ENCODE measurements around the gene MPZL2.
A peak's percentile ranks its signal among the peaks of the same experiment; 100 is the strongest.

The MPZL2 gene

DNA sequence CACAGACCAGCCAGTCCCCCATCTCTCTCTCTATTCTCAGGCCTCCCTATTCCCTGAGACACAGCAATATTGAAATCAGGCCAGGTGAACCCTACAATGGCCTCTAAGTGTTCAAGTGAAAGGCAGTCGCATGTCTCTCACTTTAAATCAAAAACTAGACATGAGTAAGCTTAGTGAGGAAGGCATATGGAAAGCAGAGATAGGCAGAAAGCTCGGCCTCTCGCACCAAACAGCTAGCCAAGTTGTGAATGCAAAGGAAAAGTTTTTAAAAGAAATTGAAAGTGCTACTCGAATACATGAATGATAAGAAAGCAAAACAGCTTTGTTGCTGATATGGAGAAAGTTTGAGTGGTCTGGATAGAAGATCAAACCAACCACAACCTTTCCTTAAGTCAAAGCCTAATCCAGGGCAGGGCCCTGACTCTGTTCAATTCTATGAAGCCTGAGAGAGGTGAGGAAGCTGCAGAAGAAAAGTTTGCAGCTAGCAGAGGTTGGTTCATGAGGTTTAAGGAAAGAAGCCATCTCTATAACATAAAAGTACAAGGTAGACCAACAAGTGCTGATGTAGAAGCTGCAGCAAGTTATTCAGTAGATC is 19.8 kb upstream of the MPZL2 start:
- DNase-seq (ENCODE audit: low spot score), result no peak

DNA sequence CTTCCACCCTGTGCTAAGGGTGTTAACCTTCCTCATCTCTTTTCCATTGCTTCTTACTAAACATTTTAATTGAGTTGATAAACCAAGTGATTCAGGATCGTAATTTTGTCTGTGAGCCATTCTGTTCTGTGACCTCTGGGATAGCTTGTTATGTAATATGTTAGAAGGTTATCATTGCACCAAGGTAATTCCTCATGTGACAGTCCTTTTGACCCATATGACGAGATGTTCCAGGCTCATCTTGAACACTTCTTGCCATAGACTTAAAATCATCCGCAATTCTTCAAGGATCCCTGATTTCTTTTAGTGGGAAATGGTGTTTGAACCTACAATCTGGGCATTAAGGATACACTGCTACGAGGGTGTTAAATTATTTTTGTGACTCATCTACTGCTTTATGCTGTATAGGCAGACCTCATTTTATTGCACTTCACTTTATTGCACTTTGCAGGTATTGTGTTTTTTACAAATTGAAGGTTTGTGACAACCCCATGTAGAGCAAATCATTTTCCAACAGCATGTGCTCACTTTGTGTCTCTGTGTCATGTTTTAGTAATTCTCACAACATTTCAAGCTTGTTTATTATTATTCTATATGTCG is 19.0 kb upstream of the MPZL2 start:
- no peak for DNase-seq (ENCODE audit: low spot score)

DNA sequence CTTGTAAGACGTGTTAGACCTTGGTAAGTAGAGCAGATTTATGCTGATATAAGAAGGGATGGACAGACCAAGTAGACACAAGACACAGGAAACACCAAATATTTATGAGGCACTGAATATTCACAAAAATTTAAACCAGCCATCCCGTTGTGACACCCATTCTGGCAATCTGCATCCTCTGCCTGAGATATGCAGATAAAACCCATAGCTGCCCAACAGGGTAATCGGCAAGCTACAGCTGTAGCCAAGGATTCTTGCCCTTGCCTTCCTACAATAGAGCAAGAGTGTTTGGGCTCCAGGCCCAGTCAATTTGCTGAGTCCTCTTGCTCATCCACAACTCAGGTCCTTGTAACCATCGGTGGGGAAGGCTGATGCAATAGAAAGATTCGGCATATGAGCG is 18.5 kb upstream of the MPZL2 start:
- no peak for DNase-seq (ENCODE audit: low spot score)

DNA sequence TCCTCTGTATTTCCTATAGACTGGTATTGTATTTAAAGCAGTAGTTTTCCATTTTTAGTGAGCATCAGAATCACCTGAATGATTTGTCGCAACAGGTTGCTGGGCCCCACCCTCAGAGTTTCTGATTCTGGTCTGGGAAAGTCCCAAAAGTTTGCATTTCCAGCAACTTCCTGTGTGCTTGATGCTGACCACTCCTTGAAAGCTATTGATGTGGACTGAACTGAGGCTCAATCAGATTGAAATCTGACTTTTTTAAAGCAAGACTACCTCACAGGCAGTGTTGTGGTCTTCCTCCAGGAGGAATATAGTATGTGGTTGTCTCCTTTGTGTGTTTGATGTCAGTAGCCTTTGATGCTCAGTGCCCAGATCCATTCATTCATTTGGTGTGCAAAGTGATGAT is 17.2 kb upstream of the MPZL2 start:
- DNase-seq (ENCODE audit: low spot score), result peak; percentile 33

DNA sequence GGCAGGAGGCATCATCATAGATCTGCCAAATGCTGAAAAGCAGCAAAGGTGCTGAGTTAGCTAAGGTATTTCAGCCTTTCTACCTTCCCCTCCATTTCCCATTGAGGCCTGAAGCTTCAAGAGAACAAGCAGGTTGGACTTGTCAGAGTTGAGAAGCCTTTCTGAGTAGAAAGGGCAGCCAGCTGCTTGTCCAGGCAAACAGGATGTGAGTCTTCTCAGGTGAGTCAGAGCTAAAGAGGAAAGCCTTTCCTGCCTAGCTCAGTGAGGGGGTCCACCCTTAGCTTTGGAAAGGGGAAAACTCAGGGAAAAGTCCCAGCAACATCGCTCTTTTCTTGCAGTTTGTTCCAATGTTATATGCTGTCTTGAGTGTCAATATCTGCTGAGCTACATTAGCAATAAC is 13.2 kb upstream of the MPZL2 start:
- DNase-seq (ENCODE audit: low spot score), result peak; percentile 84

DNA sequence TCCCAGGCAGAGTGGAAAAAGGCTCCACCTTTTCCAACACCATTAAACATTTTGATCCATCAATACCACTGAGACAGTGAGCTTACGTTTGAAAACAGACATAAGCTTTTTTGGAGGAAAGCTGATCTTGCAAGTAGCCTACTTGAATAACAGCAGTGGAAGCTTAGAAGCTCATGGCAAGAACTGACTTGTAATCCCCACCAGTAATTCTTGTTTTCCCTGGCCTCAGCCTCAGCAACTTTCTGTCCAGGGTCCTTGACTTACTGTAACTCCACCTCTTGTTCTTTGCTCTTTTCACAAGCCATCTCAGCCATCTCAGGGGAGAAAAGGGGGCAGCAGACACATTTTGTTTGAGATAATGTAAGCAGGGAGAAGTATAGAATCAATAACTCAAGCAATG is 12.3 kb upstream of the MPZL2 start:
- no peak for DNase-seq (ENCODE audit: low spot score)

DNA sequence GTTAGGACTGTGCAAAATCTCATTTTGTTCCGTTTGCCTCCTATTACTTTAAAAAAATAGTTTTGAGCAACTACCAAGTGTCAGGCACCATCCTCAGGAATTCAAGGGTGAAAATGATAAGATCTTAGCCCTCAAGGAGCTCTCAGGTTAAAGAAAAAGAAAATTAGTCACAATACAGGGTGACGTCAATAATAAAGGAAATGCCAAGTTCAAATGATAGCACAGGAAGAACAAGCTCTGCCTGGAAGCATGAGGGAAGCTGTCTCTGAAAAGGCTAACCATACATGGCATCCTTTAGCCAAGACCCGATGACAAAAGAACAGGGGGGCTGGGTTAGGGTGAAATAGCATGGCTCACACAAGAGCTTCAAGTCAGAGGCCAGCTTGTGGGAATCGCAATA is 11.1 kb upstream of the MPZL2 start:
- DNase-seq (ENCODE audit: low spot score), result peak; percentile 56

DNA sequence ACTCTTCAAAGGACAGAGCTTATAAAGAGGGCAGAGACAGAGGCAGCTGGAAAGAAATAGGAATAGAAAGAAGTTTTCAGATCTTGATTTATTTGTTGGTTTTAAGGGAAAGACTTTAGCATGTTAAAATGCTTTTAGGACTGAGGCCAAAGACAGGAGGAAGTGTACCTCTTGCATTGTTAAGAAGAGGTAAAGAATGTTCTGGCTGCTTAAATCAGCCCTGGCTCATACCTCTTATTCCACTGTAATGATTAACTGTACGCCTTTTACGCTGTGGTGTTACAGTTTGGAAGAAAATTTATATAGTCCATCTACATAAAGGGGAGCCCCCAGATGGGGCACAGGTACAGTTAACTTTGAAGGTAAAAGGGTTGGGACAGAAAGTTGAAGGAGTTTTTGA is 10.1 kb upstream of the MPZL2 start:
- peak; percentile 57 for DNase-seq (ENCODE audit: low spot score)

DNA sequence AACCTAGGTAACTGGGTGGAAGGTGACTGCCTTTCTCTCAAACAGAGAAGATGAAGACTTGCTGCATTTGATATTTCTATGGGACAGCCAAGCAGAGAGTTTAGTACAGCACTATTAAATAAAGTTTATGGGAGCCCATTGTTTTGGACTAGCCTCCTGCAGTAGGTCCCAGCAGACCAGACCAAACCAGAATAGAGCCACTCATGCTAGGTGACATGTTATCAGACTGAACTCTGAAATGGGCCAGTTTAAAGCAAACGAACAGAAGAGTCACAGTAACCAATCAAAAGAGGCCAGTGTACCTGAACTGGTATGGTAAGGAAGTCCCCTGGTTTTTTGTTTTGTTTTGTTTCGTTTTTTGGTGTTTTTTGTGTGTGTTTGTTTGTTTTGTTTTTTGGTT is 7.9 kb upstream of the MPZL2 start:
- DNase-seq (ENCODE audit: low spot score), result no peak

DNA sequence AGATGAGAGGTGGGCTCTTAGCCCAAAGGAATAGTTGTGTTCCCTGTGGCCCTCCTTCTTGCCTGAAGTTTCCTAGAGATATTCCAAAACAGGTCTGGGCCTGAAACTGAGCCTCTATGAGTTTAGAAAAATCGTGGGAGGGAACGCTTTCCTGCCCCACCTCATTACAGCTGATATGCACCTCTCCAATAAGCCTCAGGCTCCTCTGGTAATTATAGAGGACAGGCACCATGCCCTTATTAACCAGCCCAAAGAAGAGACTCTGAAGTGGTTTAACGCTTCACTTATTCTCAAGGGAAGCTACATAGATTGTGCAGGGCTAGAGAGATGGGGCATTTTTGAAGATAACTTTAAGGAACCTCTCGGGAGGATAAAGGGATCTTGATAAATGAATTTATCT is 3.4 kb upstream of the MPZL2 start:
- DNase-seq (ENCODE audit: low spot score), result no peak

DNA sequence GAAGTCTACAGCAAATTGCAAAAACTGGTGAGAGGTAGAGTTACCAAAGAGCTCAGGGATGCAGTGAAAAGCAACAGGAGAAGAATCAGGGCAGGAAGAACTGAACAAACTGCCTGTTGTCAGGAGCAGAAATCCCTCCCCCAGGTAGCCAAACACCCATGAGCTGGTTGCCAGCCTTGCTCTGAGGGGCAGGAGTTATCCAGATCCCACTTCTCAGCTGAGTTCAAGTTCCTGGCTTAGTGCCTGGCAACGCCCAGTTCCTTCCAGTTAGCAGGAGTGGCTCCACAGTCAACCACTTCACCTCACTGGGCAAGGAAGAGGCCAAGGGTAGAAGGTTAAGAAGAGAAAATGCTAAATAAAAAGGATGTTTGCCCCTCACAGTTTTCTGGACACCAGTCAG is 1.9 kb upstream of the MPZL2 start:
- DNase-seq (ENCODE audit: low spot score), result peak; percentile 27

DNA sequence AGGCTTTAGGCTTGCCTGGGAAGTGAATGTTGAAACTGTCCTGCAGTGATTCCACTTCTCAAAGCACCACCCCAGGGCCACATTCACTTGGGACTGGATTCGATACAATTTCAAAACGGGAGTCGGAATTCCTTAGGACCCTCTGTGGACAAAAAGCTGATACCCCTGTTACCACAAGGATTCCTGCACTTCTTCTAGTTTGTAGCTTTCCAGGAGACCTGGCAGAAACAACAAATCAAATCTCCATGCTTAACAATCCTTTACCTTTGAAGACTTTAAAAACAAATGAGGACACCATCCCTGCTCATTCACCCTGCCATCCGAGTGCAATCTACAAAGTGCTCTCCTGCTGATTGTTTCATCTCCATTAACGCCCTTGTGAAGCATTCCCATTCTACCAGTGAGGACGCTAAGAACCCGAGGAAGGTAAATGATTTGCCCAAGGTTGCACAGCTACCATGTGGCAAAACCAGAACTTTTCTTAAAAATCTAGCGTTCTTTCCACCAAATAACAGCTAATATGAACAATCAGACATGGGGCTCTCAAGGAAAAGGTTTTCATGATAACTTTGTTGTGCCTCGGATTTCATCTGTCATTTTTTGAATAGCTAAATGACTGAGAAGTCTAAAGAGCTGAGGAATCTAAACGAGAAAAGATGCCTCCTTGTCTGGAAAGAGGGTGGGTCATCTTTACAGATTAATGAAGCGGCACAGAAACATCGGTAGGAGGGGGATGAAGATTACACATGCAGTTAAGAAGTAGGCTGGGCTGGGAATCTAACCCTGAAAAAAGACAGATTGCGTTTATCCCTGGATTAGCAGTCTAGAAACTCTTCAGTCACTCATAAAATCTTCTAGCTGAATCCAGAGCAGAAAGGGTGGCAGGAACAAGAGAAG is 720 bp upstream of the MPZL2 start:
- DNase-seq (ENCODE audit: low spot score), result peak; percentile 54

DNA sequence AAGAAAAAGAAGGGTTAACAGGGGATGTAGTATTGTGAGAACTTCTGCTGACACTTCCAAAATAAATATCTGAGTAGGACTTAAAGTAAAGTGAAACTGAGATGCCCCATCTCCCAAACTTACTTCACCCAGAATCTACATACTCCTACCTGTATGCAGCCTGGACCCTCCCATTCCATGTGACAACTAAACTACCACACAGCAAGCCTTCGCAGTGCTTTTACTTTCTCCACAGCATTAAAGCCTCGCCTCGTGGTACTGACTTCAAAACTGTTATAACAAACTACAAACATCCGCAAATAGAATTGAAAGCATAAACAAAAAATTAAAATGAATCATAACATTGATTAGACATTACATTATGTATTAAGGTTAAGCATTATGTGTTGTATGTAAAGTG is 985 bp downstream of the MPZL2 start:
- DNase-seq (ENCODE audit: low spot score), result no peak

DNA sequence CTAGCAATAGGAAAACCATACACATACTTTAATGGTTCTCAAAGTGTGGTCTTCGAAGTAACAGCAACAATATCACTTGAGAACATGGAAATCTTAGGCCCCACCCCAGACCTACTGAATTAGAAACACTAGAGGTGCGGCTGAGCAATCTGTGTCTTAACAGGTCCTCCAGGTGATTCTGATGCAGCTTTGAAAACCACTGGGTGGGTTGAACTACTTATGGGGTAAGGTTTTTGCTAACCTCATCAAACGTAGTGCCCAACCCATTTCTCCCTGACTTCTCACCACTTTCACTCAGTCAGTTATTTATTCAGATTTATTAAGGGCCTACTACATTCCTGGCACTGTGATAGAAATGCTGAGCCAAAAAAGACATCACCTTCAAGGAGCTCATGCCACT is 3.7 kb downstream of the MPZL2 start:
- DNase-seq (ENCODE audit: low spot score), result no peak

DNA sequence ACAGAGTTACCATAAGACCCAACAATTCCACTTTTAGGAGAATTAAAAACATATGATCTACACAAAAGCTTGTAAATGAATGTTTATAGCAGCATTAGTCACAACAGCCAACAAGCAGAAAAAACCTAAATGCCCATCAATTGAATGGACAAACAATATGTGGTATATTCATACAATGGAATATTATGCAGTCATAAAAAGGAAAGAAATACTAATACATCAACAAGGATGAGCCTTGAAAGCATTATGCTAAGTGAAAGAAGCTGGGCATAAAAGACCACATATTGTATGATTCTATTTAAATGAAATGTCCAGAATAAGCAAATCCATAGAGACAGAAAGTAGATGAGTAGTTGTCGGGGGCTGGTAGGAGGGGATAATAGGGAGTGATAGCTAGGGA is 5.0 kb downstream of the MPZL2 start:
- DNase-seq (ENCODE audit: low spot score), result no peak

DNA sequence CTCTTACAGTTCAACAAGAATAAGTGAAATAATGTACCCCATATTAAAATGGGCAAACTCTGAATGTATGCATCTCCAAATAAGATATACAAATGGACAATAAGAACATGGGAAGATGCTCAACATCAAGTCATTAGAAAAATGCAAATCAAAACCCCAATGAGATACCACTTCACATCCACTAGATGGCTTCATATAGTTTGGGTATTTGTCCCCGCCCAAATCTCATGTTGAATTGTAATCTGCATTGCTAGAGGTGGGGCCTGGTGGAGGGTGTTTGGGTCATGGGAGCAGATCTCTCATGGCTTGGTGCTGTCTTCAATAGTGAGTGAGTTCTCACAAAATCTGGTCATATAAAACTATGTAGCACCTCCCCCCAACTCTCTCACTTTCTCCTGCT is 5.7 kb downstream of the MPZL2 start:
- no peak for DNase-seq (ENCODE audit: low spot score)

DNA sequence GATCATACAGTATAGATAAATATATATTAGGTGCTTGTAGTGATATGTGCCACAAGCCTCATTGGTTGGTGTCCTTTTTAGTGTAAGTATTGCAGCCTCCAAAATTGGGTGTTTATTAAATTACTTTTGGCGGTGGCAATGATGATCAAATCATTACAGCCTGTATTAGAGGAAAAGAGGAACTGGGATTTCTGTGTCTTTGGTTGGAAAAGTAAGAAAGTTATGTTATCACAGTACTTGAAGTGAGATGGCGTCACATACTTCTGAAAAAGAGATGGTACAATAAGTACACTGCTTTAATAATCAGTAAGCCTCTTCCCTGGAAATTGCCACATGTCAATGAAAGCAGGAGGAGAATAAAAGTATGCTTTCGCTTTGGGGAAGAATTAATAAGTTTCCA is 11.4 kb downstream of the MPZL2 start:
- no peak for DNase-seq (ENCODE audit: low spot score)

DNA sequence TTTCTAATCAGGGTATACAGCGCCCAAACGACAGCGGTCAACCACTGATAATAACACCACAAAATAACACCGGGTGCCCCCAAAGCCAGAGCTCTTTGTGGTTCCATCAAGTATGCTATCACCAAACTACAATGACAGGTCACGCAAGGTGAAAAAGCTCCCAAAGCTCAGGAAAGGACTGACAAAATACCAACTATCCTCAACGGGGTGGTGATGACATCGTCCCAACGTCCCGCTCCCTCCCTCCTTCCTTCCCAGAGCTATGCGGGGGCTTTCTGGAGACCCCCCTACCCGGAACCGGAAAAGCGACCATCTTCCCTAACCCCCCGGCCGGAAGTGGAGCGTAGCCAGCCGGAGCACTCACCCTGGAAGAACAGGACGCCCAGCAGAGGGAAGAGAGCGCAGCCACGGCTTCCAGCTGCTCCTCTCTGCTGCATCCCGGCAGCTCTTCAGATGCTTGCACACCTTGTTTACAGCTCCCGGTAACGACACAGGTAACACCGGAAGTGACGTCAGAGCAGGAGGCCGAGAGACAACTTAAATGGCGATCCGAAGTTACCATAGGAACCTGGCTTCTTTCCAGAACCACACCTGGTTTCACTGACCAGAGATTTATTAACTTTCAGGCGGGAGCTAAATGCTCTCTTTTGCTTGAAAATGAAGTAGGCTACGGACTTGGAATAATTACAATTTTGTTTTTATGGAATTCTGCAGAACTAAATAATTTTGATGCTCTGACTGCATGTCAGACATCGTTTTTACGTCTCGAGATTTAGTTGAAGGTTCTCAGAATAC is 12.0 kb downstream of the MPZL2 start, which contains the start of gene MPZL3:
Gene MPZL3, minus strand, starts transcription at position 508 of the 795 bp plus-strand sequence. Its CDS starts 71 bp downstream, at position 437.
- DNase-seq (ENCODE audit: low spot score), result peak; percentile 96

DNA sequence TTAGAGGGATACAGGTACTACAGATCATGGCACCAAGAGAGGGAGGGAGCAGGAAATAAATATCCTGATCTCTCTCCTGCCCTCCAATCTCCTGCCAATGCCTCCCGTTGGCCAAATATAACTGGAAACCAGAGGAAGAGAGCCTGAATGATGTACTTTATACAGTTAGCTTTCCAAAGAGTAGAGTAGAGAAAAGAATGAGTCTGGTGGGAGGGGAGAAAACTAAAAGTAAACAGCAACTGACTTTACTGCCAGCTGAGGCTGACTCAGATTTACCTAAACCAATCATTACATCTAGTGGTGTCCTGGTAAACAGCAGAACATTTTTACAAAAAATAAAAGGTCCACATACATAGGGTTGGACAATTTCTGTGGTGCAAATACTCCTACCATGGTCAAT is 17.1 kb downstream of the MPZL2 start:
- DNase-seq (ENCODE audit: low spot score), result peak; percentile 16

DNA sequence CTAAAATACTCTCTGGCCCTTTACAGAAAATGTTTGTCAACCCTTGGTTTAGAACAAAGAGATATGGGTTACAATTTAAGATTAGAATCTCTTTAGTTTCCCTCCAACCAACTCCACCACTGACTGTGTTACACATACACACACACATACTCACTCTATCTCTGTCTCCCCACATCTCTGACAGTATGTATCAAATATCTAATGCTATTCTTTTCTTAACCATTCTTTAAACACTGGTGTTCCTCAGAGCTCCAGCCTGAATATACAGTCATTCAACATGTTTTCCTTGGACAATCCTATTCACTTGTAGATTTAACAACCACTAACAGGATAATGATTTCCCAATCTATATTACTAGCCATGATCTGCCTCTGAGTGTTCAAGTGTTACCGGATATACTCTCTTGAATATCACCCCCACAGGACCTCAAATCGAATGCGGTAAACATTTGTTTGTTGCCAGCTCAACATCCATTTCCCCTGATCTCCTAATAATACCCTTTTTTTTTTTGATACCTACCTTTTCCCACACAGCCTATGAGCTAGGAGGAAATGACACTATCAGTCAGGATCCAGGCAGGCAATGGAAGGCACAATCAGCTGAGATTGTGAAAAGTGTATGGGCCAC is 18.0 kb downstream of the MPZL2 start:
- no peak for DNase-seq (ENCODE audit: low spot score)

DNA sequence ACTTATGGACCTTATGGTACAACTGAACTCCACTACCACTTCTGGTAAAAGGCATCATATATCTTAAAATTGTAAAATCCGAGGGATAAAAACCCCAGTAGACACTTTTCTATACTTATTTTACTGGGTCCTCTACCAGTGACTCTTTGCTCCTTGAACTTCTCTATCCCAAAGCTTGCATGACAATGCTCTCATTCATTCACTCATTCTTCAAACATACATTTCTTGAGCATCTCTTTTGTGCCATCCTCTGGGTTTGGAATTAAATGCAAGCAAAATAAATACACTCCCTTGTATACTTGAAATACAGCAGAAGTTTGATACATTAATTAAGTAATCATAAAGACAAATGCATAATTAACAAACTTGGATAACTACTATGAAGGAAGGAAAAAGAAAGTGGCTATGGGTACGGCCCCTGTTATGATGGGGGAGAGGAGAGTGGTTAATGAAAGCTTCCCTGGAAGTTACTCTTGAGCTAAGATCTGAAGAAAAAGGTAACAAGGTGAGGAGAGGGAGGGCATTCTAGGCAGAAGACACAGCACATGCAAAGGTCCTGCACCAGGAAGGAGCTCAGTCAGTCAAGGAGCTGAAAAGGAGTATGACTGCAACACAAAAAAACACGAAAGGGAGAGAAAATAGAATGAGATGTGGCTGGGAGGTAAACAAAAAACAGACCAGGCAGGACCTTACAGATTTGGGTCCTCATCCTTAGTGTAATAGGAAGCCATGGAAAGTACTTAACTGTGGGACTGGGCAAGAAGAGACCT is 19.9 kb downstream of the MPZL2 start:
- DNase-seq (ENCODE audit: low spot score), result no peak
